Activated CD8-positive, alpha-beta memory T cell treated with anti-CD3 and anti-CD28 coated beads for 24 hours (primary cell): ENCODE results near the gene LNPK.
"Not testable (repeated sequence)": the region's sequence is repeated elsewhere in the genome, so short reads cannot be mapped to it uniquely, and the experiment has no call there.

Source experiments
- DNase-seq: peaks from one replicate; pipeline ENCODE4 v3.0.0-alpha.2; 2020

Gene LNPK

DNA sequence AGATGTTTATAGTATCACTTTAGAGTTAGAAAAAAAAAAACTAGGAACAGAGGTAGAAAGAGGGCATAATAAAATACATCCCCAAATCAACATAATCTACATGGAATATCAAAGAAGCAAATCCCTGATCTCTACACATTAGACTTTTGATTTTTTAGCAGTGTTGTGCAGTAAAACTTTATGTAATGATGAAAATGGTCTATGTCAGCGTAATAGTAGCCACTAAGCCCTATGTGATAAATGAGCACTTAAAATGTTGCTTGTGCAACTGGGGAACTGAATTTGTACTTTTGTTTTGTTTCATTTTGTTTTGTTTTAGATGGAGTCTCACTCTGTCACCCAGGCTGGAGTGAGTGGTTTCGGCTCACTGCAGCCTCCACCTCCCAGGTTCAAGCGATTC is 36.3 kb downstream of the LNPK start:
- no peak for DNase-seq

DNA sequence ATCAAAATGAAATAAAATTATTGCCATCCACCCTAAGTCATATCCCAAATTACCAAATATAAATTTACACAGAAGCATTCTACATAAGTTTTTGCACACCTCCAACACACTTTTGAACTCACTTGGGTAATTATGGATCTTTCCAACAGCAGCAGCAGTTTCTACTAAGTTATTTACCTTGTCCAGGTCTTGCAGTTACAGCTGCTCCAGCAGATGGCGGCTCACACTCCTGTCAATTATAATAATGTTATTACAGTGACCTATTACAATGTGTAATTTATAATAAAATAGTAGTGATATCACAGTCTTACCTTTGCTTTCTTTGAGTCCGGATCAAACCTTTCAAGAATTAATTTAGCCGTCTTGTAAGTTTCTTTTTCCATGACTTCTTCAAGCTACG is 37.9 kb downstream of the LNPK start:
- DNase-seq = no peak

DNA sequence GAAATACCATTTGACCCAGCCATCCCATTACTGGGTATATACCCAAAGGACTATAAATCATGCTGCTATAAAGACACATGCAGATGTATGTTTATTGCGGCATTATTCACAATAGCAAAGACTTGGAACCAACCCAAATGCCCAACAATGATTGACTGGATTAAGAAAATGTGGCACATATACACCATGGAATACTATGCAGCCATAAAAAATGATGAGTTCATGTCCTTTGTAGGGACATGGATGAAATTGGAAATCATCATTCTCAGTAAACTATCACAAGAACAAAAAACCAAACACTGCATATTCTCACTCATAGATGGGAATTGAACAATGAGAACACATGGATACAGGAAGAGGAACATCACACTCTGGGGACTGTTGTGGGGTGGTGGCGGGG is 38.9 kb downstream of the LNPK start:
- not testable (repeated sequence) for DNase-seq

DNA sequence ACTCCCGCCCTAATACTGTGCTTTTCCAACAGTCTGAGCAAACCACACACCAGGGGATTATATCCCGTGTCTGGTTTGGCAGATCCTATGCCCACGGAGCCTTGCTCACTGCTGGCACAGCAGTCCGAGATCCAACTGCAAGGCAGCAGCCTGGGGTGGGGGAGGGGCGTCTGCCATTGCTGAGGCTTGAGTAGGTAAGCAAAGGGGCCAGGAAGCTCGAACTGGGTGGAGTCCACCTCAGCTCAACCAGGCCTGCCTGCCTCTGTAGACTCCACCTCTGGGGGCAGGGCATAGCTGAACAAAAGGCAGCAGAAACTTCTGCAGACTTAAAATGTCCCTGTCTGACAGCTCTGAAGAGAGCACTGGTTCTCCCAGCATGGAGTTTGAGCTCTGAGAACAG is 44.2 kb downstream of the LNPK start:
- DNase-seq = no peak

DNA sequence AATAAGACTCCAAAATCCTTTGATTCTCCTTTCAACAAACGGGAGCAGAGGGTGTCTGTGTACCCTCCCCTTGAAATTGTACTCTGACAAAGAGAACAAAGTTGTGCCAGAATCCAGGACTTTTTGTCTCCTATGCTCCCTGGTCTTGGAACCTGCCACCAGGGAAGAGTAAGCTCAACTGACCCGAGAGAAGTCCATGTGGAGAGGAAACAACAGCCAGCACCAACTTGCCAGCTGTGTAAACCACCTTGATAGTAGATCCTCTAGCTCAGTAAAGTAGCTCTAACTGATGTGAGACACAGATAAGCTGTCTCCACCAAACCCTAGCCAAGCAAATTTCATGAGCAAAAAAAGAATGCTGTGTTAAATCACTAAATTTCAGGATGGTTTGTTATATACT is 46.9 kb downstream of the LNPK start:
- no peak for DNase-seq

DNA sequence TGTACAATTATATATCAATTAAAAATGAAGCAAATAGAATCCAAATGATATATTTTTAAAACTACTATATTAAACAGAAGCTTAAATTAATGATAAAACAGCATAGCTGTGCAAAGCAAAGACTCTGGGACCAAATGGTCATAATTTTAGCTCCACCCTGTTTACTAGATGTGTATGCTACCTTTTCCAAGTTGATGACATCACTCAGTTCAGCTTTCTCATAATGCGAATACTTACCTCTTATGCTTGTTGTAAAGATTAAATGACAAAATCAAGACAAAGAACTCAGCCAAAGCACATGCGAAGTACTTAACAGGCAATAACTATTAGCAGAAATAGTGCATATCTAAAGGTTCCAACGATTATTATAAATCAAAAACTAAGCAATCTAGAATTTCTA is 51.6 kb downstream of the LNPK start:
- no peak for DNase-seq

DNA sequence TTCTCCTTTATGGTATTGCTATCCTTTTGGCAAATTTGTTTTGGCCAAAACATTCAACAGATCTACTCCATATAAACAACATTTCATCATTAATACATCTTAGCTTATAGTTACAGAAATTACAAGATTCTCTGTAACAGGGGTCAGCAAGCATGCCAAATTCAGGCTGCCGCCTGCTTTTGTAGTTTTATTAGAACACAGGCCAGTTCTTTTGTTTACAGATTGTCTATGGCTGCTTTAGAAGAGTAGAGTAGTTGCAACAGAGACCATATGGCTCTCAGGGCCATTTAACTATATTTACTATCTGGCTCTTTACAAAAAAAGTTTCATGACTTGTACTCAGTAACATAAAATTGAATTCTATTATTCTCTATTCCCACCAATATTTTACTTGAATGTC is 53.9 kb downstream of the LNPK start:
- DNase-seq = no peak

DNA sequence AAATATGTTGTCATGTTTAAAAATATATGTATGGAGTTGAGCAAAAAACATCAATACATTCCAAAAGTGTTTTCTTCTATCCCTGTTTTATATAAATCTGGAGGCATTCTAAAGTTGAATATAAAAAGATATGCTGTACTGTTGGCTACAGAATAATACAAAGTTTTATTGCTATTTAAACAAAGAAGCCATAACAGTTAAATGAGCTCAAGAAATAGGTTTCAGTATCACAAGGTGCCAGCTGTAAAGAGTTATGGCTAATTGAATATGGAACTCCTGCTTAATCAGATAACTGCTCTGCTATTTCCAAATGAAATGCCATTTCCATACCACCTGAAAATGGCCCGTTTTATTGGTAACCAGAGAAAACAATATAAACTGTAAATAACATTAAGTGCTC is 55.0 kb downstream of the LNPK start:
- DNase-seq = no peak

DNA sequence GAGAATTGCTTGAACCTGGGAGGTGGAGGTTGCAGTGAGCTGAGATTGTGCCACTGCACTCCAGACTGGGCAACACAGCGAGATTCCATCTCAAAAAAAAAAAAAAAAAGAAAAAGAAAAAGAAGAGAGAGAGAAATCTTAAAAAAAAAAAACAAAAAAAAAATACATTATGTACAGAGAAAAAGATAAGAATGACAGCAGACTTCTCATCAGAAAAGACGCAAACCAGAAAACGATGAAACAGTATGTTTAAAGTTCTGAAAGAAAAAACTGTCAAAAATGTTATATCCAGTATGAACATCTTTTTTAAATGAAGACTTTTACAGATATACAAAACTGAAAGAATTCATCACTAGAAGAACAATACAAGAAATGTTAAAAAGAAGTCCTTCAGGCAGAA is 60.4 kb downstream of the LNPK start:
- no peak for DNase-seq

DNA sequence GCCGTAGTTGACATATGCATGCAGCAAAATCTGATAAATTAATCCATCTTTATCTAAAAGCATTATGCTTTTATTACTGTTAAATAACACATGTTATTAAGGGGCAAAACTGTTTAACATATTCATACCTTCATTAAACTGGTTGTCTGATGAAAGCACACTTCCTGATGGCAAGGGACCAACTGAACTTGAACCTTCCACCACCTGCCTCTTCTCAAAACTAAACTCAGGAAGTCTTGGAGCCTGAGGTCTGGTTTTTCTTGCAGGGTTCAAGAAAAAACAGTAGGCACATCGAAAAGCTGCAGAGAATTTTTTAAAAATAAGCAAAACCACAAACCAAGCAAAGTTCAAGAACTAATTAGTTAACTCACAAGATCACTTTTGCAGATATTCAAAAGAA is 64.9 kb downstream of the LNPK start:
- no peak for DNase-seq

DNA sequence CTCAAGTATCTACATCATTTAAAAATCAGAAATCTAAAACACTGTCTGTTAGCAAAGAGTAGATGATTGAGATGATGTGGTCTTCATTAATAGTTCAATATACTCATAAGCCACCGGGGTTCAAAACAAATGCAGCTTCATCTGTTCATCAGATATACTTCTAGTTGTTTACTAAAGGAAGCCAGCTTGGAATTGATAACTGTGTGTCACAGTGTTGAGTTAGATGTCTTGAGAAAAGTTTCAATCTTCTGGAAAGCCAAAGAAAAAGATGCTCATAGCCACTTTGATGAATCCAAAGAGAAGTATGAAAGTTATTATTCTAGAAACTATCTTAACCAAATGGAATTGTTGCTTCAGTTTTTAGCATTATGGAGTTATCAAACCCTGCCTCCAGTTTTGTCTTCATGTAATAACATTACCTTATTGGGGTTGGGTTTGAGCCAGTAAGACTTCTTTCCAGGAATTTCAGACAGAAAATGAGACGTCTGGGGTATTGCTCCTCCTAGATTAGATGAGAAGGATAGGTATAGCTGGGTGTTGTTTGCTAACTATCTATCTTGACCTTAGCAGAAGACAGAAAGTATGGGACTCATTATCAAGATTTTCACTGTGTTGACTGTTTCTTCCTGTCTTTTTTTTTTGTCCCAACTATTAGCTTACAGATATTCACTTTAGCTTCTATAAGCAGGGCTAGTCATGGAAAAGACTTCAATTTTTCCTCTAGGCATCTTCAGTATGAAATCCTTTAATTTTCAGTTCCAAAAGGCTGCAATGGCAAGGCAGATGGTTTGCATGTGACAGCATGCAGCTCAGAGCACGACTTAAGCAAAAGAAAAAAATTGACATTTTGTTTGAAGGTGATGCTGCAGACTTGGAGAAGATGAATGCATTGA is 66.5 kb downstream of the LNPK start:
- DNase-seq = no peak

DNA sequence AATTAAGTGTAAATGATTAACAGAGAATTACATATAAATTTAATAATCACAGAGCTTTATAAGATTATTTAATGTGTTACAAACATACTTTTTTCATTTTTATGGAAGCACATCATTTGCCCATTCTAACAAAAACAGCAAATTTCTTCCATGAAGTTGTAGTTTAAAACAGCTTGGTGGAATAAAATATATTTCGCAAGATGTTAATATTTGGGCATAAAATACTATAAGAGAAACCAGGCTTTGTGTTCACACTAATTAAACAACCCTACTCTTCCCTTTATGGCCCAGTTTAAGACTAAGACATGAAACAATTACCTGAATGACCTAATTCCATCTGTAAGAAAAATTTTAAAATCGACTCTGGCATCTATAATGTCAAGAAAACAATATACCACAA is 69.4 kb downstream of the LNPK start:
- DNase-seq = no peak

DNA sequence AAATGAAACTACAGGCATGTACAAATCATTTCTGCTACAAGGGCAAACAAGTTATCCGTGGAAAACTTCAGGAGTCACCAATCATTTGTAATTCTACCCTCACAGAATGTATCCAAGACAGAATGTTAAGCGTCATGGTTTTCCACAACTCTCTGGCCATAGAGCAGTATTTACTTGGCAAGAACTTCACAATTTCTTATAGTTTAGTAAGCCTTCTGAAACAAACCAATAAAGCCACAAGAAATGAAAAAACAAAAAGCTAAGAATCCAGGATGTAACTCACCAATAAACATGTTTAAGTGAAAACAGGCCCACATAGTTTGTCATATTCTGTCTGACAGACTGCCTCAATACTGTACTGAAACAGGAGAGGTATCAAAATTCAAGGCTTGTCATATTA is 70.3 kb downstream of the LNPK start:
- DNase-seq = no peak

DNA sequence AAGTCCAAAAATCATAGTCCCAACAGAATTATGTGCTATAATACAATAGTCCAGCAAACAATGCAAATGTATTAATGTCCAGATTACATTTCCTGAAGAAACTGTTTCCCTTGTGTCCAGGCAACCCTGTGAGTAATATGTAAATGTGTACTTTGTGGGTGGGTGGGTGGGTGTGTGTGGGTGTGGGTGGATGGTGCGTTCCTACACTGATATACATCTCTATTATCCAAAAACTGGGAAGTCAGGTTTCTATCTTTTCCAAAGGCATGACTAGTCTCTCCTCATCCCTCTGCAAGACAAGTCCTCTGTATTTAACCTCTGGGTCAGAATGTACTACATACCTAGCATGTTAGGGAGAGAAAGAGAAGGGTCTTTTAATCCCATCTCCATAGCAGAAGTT is 71.6 kb downstream of the LNPK start:
- no peak for DNase-seq

DNA sequence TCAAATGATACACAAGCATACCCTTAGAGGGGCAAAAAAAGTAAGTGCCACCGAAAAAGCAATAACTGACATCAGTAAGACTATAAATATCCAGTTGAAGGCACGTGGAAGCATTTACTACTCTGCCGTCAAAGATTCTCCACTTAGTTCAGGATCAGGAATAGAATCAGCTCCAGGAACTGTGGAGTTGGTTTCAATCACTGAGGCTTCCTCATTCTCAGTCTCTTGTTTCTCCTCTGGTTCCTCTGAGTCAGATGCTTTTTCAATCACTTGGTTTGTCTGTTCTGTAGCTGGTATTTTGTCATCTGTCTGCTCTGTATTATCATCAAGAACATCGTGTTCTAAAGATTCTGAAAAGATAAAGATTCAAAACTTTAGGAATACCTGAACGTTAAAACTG is 72.2 kb downstream of the LNPK start:
- no peak for DNase-seq

DNA sequence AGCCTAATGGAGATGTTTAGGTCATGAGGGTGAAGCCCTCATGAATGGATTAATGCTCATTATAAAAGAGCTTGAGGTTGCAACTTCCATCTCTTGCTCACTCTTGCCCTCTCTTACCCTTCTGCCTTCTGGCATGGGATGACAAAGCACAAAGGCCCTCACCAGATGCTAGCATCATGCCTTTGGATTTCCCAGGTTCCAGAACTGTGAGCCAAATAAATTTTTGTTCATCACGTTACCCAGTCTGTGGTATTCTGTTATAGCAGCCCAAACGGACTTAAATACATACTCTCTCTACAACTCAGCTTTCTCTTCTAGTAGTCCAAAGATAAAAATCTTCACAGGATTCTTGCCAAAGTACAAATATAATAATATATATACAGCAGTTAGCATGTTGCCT is 75.8 kb downstream of the LNPK start:
- DNase-seq = no peak

DNA sequence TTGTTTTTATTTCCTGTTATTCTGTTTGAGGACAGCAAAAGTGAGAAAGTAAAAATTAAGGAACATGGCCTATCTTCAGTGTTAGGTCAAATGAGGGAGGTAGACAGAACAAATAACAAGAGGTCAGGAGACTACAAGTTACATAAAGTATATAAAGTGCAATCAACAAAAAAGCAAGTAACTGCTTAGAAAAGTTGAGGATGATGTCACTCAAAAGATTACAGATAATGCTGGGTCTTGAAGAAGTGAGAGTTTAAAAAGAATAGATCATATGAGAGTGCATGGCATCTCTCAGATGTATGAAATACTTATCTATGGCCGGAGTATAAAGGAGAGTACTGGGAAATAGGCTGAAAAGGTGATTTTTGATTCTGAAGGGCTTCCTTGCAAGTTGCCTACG is 79.9 kb downstream of the LNPK start:
- no peak for DNase-seq

DNA sequence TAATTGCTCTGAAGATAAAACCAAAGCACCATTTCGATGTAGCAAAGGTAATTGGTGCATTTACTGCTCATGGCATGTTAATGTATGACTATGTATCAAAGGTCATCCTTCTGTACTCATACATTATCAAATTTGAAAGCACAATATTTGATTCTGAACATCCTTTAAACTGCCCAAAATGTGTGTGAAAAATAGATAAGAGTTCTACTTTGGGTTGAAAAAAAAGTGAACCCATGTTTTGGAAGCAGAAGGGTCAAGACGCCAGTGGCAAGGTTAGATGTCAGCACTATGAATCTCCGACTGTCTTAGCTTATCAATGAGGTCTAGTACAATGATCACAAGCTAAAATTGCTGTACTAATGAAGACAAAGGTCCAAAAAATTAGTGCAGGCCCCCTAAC is 83.1 kb downstream of the LNPK start:
- no peak for DNase-seq

DNA sequence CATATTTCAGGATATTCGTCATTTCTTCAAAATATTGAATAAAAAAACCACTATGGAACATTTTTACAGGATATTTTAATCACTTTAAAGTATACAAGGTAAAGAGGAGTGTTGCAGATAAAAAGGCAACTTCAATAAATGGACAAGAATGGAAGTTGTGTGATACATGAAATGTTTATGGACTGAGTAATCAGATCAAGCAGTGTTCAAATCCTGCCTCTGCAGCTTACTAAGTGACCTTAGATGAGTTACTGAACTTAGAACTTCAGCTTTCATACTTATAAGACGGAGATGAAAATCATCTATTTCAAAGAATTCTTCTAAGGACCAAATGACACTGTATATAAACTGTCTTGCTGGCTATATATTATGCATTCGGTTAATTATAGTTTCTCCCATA is 87.2 kb downstream of the LNPK start:
- no peak for DNase-seq

DNA sequence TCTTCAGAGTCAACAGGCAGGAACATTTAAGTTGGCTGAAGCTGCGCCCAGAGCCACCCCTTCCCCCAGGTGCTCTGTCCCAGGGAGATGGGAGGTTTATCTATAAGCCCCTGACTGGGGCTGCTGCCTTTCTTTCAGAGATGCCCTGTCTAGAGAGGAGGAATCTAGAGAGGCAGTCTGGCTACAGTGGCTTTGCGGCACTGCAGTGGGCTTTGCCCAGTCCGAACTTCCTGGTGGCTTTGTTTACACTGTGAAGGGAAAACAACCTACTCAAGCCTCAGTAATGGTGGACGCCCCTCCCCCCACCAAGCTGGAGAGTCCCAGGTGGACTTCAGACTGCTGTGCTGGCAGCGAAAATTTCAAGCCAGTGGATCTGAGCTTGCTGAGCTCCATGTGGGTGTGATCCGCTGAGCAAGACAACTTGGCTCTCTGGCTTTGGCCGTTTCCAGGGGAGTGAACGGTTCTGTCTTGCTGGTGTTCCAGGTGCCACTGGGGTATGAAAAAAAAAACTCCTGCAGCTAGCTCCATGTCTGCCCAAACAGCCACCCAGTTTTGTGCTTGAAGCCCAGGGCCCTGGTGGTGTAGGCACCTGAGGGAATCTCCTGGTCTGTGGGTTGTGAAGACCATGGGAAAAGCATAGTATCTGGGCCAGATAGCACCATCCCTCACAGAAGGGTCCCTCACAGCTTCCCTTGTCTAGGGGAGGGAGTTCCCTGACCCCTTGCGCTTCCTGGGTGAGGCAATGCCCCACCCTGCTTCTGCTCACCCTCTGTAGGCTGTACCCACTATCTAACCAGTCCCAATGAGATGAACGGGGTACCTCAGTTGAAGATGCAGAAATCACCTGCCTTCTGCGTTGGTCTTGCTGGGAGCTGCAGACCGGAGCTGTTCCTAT is 88.0 kb downstream of the LNPK start:
- DNase-seq = not testable (repeated sequence)

DNA sequence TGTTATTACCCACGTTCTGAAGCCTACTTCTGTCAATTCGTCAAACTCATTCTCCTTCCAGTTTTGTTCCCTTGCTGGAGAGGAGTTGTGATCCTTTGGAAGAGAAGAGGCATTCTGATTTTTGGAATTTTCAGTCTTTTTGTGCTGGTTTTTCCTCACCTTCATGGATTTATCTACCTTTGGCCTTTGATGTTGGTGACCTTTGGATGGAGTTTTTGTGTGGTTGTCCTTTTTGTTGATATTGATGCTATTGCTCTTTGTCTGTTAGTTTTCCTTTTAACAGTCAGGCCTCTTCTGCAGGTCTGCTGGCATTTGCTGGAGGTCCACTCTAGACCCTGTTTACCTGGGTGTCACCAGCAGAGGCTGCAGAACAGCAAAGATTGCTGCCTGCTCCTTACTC is 88.8 kb downstream of the LNPK start:
- not testable (repeated sequence) for DNase-seq

DNA sequence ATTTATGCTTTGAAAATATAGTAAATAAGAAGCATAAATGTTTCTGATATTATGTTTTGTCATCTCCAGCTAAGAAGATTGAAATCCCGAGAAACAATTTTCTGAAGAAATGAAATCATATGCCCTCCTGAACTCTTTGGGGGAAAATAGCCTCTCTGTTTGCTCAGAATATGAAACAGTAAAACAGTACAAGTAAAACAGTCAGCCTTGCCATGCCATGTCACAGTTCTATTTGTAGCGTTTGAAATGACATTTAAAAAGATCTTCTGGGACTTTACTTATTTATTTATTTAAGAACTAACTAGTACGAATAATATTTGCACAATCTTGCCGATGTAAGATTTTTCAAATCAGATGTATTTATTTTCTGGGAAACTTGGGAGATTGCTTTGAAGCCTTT is 98.0 kb downstream of the LNPK start:
- DNase-seq = no peak

DNA sequence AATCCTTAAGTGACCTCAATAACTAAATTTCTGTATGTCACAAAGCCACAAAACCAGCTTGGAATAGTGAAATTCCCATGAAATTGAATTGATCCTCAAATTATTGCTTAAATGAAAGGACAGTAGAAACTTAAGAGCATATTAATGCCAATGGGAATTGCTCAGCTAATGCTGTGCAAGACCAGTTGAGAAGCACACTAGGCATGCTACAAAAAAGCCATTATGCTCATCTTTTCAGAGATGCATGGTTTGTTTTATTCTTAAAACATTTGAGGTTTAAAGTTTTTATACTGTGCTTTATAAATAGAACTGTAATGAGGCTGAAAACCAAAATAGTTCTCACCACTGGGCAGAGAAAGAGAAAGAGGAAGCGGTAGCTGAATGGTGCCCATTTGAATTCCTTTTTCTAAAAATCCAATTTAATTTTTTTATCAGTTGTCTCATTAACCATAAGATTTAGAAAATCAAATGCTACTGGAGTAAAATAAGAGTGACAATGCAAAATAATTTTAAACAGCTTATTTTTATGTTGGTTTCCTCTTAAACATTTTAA is 98.6 kb downstream of the LNPK start:
- no peak for DNase-seq

DNA sequence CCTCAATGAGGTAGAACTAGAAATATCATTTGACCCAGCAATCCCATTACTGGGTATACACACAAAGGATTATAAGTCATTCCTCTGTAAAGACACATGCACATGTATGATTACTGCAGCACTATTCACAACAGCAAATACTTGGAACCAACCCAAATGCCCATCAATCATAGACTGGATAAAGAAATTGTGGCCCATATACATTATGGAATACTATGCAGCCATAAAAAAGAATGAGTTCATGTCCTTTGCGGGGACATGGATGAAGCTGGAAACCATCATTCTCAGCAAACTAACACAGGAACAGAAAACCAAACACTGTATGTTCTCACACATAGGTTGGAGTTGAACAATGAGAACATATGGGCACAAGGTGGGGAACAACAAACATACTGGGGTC is 106.1 kb downstream of the LNPK start:
- not testable (repeated sequence) for DNase-seq
